ENCODE results near the gene RAPGEF1. TPM values are rescaled to one million over a fixed set of nuclear protein-coding genes. Genes with fewer than 3 reads are reported as not detected.
A peak's percentile ranks its signal among the peaks of the same experiment; 100 is the strongest.
"Not testable (repeated sequence)": the region's sequence is repeated elsewhere in the genome, so short reads cannot be mapped to it uniquely, and the experiment has no call there.

Gene RAPGEF1
- total RNA-seq, 1 experiment from 2014 or later = 82.0 TPM

- no peaks in the 10 kb centered on the region for H3K36me3 ChIP-seq
- 0 out of 2 replicates have a peak, but pooled peaks cover 3% of the 10 kb centered on the region for H3K27me3 ChIP-seq
- H3K4me1 ChIP-seq = peaks cover 13% of the 10 kb centered on the region
- H3K27ac ChIP-seq = no peak overlapping the region
- H3K4me3 ChIP-seq = no peak overlapping the region
- H3K9me3 ChIP-seq (replicated peaks) = no peaks in the 10 kb centered on the region
- DNase-seq = peak; percentile 95
These were observed 22.6 kb upstream of the RAPGEF1 start for GRCh38 chr9:131762356-131762932.

GRCh38 chr9:131759017-131759647 lies 19.3 kb upstream of the RAPGEF1 start:
- peak; percentile 21 to 58 for DNase-seq
- no peaks in the 10 kb centered on the region for H3K36me3 ChIP-seq
- H3K27ac ChIP-seq = no peak overlapping the region
- no peaks in the 10 kb centered on the region for H3K27me3 ChIP-seq
- peaks cover 13% of the 10 kb centered on the region for H3K4me1 ChIP-seq
- H3K9me3 ChIP-seq (replicated peaks) = no peaks in the 10 kb centered on the region
- no peak overlapping the region for H3K4me3 ChIP-seq

GRCh38 chr9:131757549-131757948 lies 17.7 kb upstream of the RAPGEF1 start:
- Histone ChIP-seq H3K9me3 (replicated peaks) (no peaks in the 10 kb centered on the region), H3K36me3 (no peaks in the 10 kb centered on the region)
- DNase-seq = no peak

GRCh38 chr9:131755541-131756198 lies 15.8 kb upstream of the RAPGEF1 start:
- peaks cover 10% of the 10 kb centered on the region for H3K4me1 ChIP-seq
- DNase-seq = peak; percentile 84 to 94
- H3K27ac ChIP-seq = no peak overlapping the region
- no peaks in the 10 kb centered on the region for H3K36me3 ChIP-seq
- H3K4me3 ChIP-seq = no peak overlapping the region
- no peaks in the 10 kb centered on the region for H3K9me3 ChIP-seq (replicated peaks)
- H3K27me3 ChIP-seq = no peaks in the 10 kb centered on the region

More at GRCh38 chr9:131757549-131757948, 17.7 kb upstream of the RAPGEF1 start:
- Histone ChIP-seq H3K27me3 (no peaks in the 10 kb centered on the region), H3K27ac (no peak overlapping the region), H3K4me3 (no peak overlapping the region), H3K4me1 (peaks cover 13% of the 10 kb centered on the region)

- Histone ChIP-seq H3K27ac (no peak overlapping the region), H3K4me1 (peaks cover 10% of the 10 kb centered on the region), H3K36me3 (no peaks in the 10 kb centered on the region), H3K9me3 (replicated peaks) (no peaks in the 10 kb centered on the region), H3K27me3 (no peaks in the 10 kb centered on the region), H3K4me3 (no peak overlapping the region)
- DNase-seq = no peak
These were observed 15.0 kb upstream of the RAPGEF1 start for GRCh38 chr9:131754846-131755245.

- DNase-seq, H3K36me3 ChIP-seq: not testable (repeated sequence)
These were observed 13.9 kb upstream of the RAPGEF1 start for GRCh38 chr9:131753751-131754150.

GRCh38 chr9:131752231-131752884 lies 12.5 kb upstream of the RAPGEF1 start:
- no peak overlapping the region for H3K4me3 ChIP-seq
- H3K27me3 ChIP-seq = no peaks in the 10 kb centered on the region
- H3K27ac ChIP-seq = no peak overlapping the region
- no peaks in the 10 kb centered on the region for H3K9me3 ChIP-seq (replicated peaks)
- H3K4me1 ChIP-seq = no peaks in the 10 kb centered on the region; the same call in 1 of the 2 replicates
- no peak for DNase-seq
- no peaks in the 10 kb centered on the region for H3K36me3 ChIP-seq

More at GRCh38 chr9:131753751-131754150, 13.9 kb upstream of the RAPGEF1 start:
- not testable (repeated sequence) for H3K27me3 ChIP-seq; H3K9me3 ChIP-seq (replicated peaks); H3K4me3 ChIP-seq; H3K27ac ChIP-seq; H3K4me1 ChIP-seq

GRCh38 chr9:131748411-131748955 lies 8.6 kb upstream of the RAPGEF1 start:
- no peaks in the 10 kb centered on the region for H3K36me3 ChIP-seq
- no peak for DNase-seq
- no peaks in the 10 kb centered on the region; the same call in 1 of the 2 replicates for H3K4me1 ChIP-seq
- no peaks in the 10 kb centered on the region for H3K9me3 ChIP-seq (replicated peaks)
- H3K4me3 ChIP-seq = no peak overlapping the region
- no peak overlapping the region for H3K27ac ChIP-seq
- H3K27me3 ChIP-seq = no peaks in the 10 kb centered on the region

- no peaks in the 10 kb centered on the region for H3K36me3 ChIP-seq
- no peak overlapping the region for H3K4me3 ChIP-seq
- H3K4me1 ChIP-seq = no peaks in the 10 kb centered on the region; the same call in 1 of the 2 replicates
- peak; percentile 29 to 76 for DNase-seq
- H3K9me3 ChIP-seq (replicated peaks) = no peaks in the 10 kb centered on the region
- no peak overlapping the region for H3K27ac ChIP-seq
- no peaks in the 10 kb centered on the region for H3K27me3 ChIP-seq
These were observed 7.5 kb upstream of the RAPGEF1 start for GRCh38 chr9:131747352-131747751.

- Histone ChIP-seq H3K9me3 (replicated peaks) (no peaks in the 10 kb centered on the region), H3K27ac (no peak overlapping the region), H3K4me1 (no peaks in the 10 kb centered on the region; the same call in 1 of the 2 replicates), H3K36me3 (no peaks in the 10 kb centered on the region), H3K4me3 (no peak overlapping the region), H3K27me3 (no peaks in the 10 kb centered on the region)
- DNase-seq = no peak
These were observed 5.7 kb upstream of the RAPGEF1 start for GRCh38 chr9:131745610-131746009.

- Histone ChIP-seq H3K36me3 (no peaks in the 10 kb centered on the region), H3K9me3 (replicated peaks) (no peaks in the 10 kb centered on the region), H3K4me1 (no peaks in the 10 kb centered on the region; the same call in 1 of the 2 replicates), H3K27ac (no peak overlapping the region), H3K4me3 (no peak overlapping the region), H3K27me3 (no peaks in the 10 kb centered on the region)
- DNase-seq = no peak
These were observed 4.9 kb upstream of the RAPGEF1 start for GRCh38 chr9:131744720-131745201.

- Histone ChIP-seq H3K36me3 (no peaks in the 10 kb centered on the region), H3K27ac (no peak overlapping the region), H3K4me3 (no peak overlapping the region), H3K4me1 (no peaks in the 10 kb centered on the region; the same call in 1 of the 2 replicates), H3K27me3 (no peaks in the 10 kb centered on the region), H3K9me3 (replicated peaks) (no peaks in the 10 kb centered on the region)
- DNase-seq = no peak
These were observed 4.4 kb upstream of the RAPGEF1 start for GRCh38 chr9:131744171-131744719.

GRCh38 chr9:131743501-131743900 lies 3.6 kb upstream of the RAPGEF1 start:
- H3K9me3 ChIP-seq (replicated peaks) = no peaks in the 10 kb centered on the region
- DNase-seq = no peak
- H3K36me3 ChIP-seq = no peaks in the 10 kb centered on the region
- H3K27ac ChIP-seq = no peak overlapping the region
- H3K4me1 ChIP-seq = peaks cover 4% of the 10 kb centered on the region
- H3K4me3 ChIP-seq = no peak overlapping the region
- H3K27me3 ChIP-seq = no peaks in the 10 kb centered on the region

GRCh38 chr9:131743096-131743495 lies 3.2 kb upstream of the RAPGEF1 start:
- no peak for DNase-seq
- H3K4me1 ChIP-seq = peaks cover 7% of the 10 kb centered on the region
- H3K4me3 ChIP-seq = no peak overlapping the region
- H3K27me3 ChIP-seq = no peaks in the 10 kb centered on the region
- no peaks in the 10 kb centered on the region for H3K36me3 ChIP-seq
- no peak overlapping the region for H3K27ac ChIP-seq
- H3K9me3 ChIP-seq (replicated peaks) = no peaks in the 10 kb centered on the region
